GM21390 (cell line): ENCODE measurements around the gene CLEC1B.
"Not testable (repeated sequence)": the region's sequence is repeated elsewhere in the genome, so short reads cannot be mapped to it uniquely, and the experiment has no call there.

Experiments
- ATAC-seq: cut with Tn5 transposase; IDR thresholded peaks from one replicate; pipeline ENCODE4 v1.9.1; 2021; ENCODE audit not compliant: unreplicated experiment

The CLEC1B gene

DNA sequence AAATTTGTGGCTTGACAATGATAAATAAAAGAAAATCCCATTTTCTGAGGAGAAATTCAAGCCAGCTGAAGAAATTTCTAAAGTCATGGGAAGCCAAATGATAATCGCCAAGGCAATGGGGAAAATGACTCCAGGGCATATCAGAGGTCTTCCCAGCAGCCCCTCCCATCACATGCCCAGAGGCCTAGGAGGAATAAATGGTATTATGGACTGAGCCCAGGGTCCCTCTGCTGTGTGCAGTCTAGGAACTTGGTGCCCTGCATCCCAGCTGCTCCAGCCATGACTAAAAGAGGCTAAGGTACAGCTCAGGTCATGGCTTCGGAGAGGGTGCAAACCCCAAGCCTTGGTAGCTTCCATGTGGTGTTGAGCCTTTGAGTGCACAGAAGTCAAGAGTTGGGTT, 23.3 kb downstream of the CLEC1B start:
- no peak for ATAC-seq

DNA sequence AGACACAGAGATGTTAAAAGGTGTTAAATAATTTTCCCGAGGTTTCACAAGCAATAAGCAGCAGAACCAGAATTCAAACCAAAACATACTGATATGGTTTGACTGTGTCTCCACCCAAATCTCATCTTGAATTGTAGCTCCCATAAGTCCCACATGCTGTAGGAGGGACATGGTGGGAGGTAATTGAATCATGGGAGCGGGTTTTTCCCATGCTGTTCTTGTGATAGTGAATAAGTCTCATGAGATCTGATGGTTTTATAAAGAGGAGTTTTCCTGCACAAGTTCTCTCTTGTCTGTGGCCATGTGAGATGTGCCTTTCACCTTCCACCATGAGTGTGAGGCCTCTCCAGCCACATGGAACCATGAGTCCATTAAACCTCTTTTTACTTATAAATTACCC, 24.2 kb downstream of the CLEC1B start:
- not testable (repeated sequence) for ATAC-seq

DNA sequence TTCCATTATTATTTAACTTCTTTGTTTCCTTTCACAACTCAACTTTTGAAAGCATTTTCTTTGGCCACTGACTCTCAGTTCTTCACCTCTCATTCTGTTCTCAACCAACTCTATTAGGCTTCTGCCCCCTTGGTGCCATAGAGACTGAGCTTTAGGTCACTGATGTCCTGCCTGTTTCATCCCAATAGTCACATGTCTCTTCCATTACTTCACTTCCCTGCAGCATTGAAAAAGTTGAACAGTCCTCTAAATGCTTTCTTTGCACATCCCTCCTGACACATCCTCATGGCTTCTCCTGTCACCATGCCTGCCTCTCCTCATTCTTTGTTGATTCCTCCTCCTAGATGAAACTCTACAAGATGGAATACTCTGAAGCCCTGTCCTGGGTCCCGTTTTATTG, 25.0 kb downstream of the CLEC1B start:
- no peak for ATAC-seq

DNA sequence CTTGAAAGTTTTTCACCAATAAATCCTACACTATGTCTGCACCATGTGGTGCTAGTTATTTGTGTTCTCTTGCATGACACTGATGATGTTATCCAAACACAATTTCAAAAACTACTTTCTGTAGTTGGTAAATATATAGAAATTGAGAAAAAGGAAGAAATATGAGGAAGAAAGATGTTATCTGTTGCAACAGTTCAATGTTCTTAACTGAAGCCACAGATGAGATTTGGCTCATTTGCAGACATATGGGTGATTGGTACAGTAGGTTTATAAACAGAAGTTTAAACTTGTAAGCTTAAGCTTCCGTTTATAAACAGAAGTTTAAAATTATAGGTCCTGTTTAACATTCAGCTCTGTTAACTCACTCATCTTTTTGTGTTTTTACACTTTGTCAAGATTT, 27.7 kb downstream of the CLEC1B start, which contains the start of gene CLEC12A:
Gene CLEC12A, plus strand, starts transcription at position 229 of the 400 bp plus-strand sequence. CDS start 188 bp downstream, outside the sequence.
- no peak for ATAC-seq

DNA sequence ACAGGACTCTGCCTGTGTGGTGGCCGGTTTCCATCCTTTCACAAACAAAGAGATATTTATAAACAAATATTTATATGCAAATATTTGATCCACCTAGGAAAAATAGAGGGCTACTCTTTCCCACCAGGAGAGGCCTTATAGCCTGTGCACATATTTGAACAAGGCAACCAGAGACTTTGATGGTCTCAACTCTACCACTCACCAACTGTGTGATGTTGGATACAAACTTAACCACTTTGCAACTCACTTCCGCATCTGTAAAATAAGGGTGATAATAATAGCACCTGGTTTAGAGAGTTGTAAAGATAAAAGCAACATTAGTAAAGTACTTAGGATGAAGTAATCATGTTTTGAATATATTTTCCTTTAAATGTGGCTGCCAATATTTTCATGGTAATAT, 29.2 kb downstream of the CLEC1B start:
- no peak for ATAC-seq

DNA sequence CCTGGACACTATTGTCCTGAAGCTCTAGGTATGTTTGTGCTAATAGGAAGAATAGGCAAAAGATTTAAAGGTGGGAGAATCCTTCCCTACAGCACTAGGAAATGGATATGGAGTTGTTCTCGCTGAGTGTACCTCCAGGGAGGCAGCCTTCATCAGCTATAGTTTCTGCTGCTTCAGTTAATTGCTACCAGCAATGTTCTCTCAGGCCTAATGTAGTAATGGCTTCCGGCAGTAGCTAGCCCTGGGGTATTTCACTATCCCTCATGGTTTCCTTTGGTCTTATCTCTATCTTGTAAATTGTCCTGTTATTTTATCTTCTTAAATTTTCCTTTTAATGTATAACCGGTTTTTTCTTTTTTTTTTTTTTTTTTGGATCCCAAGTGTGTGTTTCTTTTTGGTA, 37.0 kb downstream of the CLEC1B start:
- ATAC-seq, result no peak

DNA sequence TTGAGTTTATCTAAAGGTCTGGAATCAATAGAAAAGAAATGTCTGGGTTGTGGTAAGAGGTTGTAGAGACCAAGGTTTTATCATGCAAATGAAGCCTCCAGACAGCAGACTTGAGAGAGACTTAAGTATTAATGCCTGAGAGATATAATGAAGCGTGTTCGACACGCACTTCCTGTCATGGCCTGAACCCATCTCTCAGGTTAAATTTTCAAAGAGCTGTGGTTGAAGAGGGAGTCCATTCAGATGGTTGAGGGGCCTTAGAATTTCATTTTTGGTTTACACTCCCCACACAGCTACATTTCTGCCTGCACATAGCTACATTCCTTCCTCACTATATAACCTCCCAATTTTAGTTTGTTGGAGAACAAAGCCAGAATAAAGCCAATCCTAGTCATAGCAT, 37.8 kb downstream of the CLEC1B start:
- ATAC-seq, result peak; percentile 78

DNA sequence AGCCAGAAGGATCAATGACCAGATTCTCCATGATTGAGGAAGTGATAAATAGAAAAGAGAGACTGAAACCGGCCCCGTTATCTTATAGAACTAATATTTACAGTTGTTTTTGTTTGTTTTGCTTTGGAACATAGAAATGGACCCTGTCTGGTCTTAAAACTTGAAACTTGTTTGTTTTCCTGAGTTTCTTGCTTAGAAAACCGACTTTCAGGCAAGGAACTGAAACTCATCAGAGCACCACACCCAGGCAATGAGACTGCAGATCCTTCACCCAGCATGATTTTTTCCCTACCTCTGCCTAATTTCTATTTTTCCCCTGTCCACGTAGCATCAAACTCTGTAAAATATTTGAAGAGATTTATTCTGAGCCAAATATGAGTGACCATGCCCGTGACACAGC, 38.3 kb downstream of the CLEC1B start:
- ATAC-seq, result peak; percentile 18

DNA sequence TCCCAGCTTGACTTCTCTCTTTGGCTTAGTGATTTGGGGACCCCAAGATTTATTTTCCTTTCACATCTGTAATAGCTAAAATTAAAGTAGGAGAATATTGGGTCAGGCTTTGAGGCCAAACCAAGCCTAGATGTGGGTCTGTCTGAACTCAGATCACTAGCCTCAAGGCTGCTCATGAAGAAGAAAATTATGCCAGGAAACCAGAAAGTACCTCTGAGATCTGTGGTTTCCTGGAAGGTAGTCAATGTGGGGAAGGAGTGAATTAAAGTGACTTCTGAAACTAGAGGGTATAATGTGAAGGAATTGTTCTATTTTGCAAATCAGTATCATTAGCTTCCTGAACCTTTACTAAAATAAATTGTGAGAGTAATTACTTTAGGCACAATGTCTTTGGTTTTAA, 41.1 kb downstream of the CLEC1B start:
- no peak for ATAC-seq

DNA sequence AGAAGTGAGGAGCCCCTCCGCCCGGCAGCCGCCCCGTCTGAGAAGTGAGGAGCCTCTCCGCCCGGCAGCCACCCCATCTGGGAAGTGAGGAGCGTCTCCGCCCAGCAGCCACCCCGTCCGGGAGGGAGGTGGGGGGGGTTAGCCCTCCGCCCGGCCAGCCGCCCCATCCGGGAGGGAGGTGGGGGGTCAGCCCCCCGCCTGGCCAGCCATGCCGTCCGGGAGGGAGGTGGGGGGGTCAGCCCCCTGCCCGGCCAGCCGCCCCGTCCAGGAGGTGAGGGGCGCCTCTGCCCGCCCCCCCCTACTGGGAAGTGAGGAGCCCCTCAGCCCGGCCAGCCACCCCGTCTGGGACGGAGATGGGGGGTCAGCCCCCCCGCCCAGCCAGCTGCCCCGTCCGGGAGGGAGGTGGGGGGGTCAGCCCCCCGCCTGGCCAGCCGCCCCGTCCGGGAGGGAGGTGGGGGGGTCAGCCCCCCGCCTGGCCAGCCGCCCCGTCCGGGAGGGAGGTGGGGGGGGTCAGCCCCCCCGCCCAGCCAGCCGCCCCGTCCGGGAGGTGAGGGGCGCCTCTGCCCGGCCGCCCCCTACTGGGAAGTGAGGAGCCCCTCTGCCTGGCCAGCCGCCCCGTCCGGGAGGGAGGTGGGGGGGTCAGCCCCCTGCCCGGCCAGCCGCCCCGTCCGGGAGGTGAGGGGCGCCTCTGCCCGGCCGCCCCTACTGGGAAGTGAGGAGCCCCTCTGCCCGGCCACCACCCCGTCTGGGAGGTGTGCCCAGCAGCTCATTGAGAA, 45.8 kb downstream of the CLEC1B start:
- ATAC-seq, result not testable (repeated sequence)

DNA sequence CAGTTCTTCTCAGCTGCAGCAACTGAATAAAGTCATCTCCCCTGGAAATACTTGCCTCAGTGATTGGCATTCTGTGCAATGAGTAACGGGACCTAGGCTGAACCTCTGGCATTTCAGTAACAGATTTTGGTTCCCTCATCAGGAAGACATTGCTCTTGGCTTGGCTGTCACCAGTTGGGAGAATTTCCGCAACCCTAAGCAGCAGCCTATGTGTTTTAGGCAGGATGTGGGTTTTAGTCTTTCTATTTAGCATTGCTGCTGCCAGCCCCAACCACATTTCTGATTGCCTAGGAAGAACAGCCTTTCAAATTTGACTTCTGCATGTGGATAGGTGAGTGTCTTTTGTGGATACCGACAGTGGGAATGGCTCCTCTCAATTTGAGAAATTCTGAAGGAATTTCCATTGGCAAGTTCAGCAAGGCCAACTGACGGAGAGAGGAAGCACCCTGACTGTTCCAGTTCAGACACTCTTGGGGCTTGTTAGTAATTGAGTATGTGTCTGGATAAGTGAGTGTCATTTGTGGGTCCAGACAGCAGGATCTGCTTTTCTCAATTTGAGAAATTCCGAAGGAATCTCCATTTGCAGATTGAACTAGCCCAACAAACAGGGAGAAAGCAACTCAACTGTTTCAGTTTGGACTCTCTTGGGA, 47.8 kb downstream of the CLEC1B start:
- ATAC-seq, result no peak

DNA sequence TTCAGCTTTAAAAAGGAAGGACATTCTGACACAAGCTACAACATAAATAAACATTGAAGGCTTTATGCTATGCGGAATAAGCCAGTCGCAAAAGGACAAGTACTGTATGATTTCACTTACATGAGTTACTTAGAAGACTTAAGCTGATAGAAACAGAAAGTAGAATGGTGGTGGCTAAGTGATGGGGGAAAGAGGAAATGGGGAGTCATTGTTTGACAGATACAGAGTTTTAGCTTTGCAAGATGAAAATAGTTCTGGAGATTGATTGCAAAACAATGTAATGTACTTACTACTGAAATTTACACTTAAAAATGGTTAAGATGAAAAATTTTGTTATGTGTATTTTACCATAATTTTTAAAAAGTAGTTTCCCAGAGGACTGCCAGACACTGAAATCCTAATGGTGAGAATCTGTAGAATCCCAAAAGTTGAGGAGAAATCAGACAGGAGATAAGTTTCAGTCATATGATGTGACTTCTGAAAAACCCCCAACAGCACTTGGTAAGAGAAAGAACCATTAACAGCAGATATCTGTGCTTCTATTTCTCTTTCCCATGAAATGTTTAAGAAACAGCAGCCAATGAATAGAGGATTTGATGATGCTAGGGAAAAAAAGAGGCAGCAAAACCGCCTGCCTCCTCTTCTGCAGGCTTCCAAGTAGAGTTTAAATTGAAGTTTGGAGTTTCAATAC, 50.2 kb downstream of the CLEC1B start:
- ATAC-seq, result peak; percentile 96

DNA sequence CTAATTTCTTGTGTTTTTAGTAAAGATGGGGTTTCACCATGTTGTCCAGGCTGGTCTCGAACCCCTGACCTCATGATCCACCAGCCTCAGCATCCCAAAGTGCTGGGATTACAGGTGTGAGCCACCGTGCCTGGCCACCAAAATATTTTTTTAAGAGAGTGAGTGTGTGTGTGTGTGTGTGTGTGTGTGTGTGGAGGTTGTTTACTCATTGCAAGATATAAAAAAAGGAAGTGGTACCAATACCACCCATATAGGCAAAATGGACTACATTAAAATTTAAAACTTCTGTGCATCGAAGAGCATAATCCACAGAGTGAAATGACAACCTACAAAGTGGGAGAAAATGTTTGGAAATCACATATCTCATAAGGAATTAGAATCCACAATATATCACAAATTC, 51.2 kb downstream of the CLEC1B start:
- no peak for ATAC-seq

DNA sequence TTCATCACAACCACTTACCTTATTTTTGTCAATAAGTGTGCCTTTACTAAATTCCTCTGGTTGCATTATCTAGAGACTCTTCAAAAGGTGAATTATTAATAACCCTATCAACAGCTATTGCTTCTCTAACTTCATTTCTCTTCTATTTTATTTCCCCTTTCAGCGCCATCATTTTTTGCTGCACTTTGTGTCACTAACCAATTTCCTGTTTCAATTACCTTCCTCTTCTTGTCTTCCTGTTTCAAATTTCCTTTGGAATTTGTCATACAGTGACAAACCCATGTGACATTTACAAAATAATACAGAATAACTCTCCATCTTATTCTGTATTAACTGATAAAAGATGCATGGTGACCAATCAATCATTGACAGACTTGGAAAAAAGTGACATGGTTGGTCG, 54.5 kb downstream of the CLEC1B start:
- ATAC-seq, result no peak

DNA sequence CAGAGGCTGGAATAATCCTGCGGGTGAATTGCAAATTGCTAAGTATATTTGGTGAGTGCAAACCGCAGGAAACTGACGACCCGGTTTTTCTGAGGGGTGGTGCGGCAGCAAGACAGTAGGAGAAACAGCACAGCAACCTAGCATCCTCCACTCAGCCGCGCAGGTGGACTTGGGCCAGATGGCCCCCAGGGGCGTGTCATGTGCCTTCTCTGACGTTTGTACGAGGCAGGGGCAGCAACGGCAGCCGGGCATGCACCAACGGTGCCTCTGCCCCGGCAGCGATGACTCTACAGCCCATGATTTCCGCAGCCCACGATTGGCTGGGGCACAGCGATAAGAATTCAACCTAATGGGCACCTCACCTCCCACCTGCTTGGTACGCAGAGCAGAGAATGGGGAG, 55.7 kb downstream of the CLEC1B start:
- no peak for ATAC-seq
